Subcutaneous abdominal adipose tissue (tissue), 5 donors: ENCODE measurements around the gene SCGB3A1.

Experiments
- H3K27ac ChIP-seq: one replicate; pipeline ENCODE4 v1.7.0; 2013; ENCODE audit warnings: low read depth, mild to moderate bottlenecking, inconsistent platforms, low read length, moderate library complexity
- H3K27me3 ChIP-seq, 5 donors: one replicate each; pipeline ENCODE4 v1.7.0; 2013; ENCODE audit warnings: low read length in 5 of 5, inconsistent platforms in 1 of 5; ENCODE audit not compliant: control insufficient read depth in 5 of 5, insufficient read depth in 4 of 5
- H3K36me3 ChIP-seq, 5 donors: one replicate each; pipeline ENCODE4 v1.7.0; 2013; ENCODE audit warnings: low read length in 5 of 5; ENCODE audit not compliant: control insufficient read depth in 5 of 5, insufficient read depth in 5 of 5
- H3K4me1 ChIP-seq, 5 donors: one replicate each; pipeline ENCODE4 v1.7.0; 2013; ENCODE audit warnings: low read length in 5 of 5, mild to moderate bottlenecking in 3 of 5, moderate library complexity in 1 of 5; ENCODE audit not compliant: control insufficient read depth in 5 of 5, insufficient read depth in 5 of 5
- H3K4me3 ChIP-seq, 5 donors: one replicate each; pipeline ENCODE4 v1.7.0; 2013; ENCODE audit warnings: low read length in 5 of 5, low read depth in 1 of 5
- H3K9ac ChIP-seq, 5 donors: one replicate each; pipeline ENCODE4 v1.7.0; 2013; ENCODE audit warnings: low read length in 5 of 5, mild to moderate bottlenecking in 4 of 5, moderate library complexity in 3 of 5
- H3K9me3 ChIP-seq, 5 donors: one replicate each; pipeline ENCODE4 v1.7.0; 2013; ENCODE audit warnings: low read length in 5 of 5; ENCODE audit not compliant: control insufficient read depth in 5 of 5
- donor health status: healthy.
- donor health status: healthy.
- donor health status: healthy.
- donor health status: healthy.
- donor health status: healthy.

SCGB3A1 gene

DNA sequence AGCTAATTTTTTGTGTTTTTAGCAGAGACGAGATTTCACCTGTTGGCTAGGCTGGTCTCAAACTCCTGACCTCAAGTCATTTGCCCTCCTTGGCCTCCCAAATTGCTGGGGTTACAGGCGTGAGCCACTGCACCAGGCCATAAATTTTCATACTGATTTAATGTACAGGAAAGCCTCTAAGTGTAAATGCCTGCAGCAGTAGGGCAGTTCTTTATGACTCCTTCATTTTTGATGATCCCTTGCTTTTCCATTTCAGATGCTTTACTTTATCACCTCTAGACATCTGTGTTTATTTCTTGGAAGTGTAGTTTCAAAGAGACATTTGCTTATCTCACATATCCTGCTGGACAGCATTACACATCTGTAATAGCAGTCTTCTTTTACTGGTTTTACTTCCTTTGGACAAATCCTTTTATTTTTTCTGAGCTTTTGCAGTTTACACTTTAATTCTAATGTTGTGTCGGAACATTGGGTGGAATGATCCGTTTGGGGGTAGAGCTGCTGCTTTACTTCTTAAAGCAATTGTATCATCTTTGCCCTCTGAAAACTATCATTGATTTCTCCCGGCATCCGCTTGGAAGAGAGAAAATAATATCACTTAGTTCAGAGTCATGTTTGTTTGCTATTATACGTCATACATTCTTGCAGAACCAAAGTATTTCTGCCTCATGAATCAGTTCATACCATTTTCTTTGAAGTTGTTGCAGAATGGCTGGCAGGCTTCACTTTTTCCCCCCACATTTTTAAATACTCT is 36.0 kb downstream of the SCGB3A1 start:
- peaks cover 5 to 36% (median 19%) of the 10 kb centered on the region in 5 donors for H3K36me3 ChIP-seq
- no peaks in the 10 kb centered on the region for H3K27me3 ChIP-seq
- H3K9me3 ChIP-seq: no peaks in the 10 kb centered on the region
- H3K27ac ChIP-seq: no peak overlapping the region
- H3K9ac ChIP-seq: no peak overlapping the region
- no peak overlapping the region for H3K4me3 ChIP-seq
- no peaks in the 10 kb centered on the region for H3K4me1 ChIP-seq

DNA sequence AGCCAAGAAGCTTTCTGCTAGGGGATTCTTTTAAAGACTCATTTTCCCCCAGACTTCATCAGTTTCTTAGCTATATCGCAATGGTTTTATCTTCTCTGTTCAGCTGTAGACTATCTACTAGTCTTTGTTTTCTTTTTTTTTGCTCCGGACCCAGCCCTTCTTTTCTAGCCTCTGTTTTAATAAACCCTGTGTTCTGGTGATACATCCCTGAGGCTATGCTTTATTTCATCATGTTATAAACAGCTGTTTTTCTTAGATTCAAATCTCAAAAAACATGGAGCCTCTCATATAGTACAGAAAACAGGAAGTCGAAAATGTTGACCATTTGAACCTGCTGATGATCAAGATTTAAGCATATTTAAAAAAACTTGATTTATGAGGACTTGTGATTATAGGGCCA is 37.8 kb downstream of the SCGB3A1 start:
- no peak overlapping the region for H3K9ac ChIP-seq
- H3K4me3 ChIP-seq: no peak overlapping the region
- peaks cover 5 to 41% (median 19%) of the 10 kb centered on the region in 5 donors for H3K36me3 ChIP-seq
- no peaks in the 10 kb centered on the region for H3K4me1 ChIP-seq
- H3K27ac ChIP-seq: no peak overlapping the region
- no peaks in the 10 kb centered on the region for H3K9me3 ChIP-seq
- H3K27me3 ChIP-seq: no peaks in the 10 kb centered on the region

DNA sequence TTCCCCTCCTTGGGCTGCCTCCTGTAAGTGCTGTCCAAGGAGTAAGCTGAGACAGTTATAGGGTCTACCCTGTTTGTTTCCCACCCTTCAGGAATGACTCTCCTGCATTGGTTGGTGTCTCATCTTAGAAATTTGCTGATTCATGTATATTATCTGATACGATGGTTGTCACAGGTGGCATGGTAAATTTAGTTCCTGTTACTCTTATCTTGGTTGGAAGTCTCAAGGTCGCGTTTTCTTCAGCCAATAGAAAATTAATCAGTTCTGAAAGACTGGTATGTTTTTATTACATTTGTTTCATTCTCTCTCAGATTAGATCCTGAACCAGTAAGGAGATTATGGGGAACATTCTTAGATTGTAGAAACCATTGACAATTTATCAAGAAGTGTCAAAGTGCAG is 42.7 kb downstream of the SCGB3A1 start:
- Histone ChIP-seq H3K4me1 (no peaks in the 10 kb centered on the region), H3K9me3 (no peaks in the 10 kb centered on the region), H3K36me3 (peaks cover 2 to 19% (median 12%) of the 10 kb centered on the region in 5 donors), H3K27me3 (no peaks in the 10 kb centered on the region), H3K27ac (no peak overlapping the region), H3K9ac (no peak overlapping the region), H3K4me3 (no peak overlapping the region)

DNA sequence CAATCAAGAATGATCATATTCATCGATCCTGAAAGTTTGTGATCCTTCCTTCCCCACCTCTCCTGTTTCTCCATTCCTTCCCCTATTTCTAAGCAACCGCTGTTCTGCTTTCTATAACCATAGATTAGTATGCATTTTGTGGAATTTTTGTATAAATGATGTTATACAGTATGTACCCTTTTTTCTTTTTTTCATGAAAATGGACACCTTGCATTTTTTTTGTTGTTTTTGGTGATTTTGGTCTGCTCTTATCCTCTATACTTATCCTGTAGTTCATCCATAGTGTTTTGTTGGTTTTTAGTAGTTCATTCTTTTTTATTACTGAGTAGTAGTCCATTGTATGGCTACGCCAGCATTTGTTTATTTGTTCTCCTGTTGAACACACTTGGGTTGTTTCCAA is 46.1 kb downstream of the SCGB3A1 start:
- H3K9ac ChIP-seq: no peak overlapping the region
- H3K9me3 ChIP-seq: no peaks in the 10 kb centered on the region
- H3K4me3 ChIP-seq: no peak overlapping the region

DNA sequence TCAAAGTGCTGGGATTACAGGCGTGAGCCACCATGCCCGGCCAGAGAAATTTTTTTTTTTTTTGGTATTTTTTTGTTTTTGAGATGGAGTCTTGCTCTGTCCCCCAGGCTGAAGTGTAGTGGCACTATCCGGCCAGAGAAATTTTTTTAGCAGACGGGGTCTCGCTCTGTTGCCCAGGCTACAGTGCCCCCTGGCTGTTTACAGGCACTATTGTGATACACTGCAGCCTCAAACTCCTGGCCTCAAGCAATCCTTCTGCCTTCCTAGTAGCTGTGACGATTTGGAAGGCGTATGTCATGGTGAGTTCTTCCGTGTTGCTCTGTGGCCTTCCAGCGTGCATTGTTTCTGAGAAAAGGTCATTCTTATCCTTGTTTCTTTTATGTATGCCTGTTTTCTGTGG is 49.6 kb downstream of the SCGB3A1 start:
- no peaks in the 10 kb centered on the region for H3K27me3 ChIP-seq
- no peak overlapping the region for H3K9ac ChIP-seq
- H3K27ac ChIP-seq: no peak overlapping the region
- no peaks in the 10 kb centered on the region for H3K4me1 ChIP-seq
- peaks cover 4 to 9% (median 7%) of the 10 kb centered on the region in 5 donors for H3K36me3 ChIP-seq
- no peak overlapping the region for H3K4me3 ChIP-seq
- H3K9me3 ChIP-seq: no peaks in the 10 kb centered on the region

More for the DNA sequence above, 46.1 kb downstream of the SCGB3A1 start:
- Histone ChIP-seq H3K27ac (no peak overlapping the region), H3K36me3 (peaks cover 2 to 12% (median 7%) of the 10 kb centered on the region in 5 donors), H3K4me1 (no peaks in the 10 kb centered on the region), H3K27me3 (no peaks in the 10 kb centered on the region)
